Liver (tissue), 9 donors: ENCODE measurements around the gene CD109. TPM values are rescaled to one million over a fixed set of nuclear protein-coding genes. Genes with fewer than 3 reads are reported as not detected.

Experiments used
- DNase-seq: peaks from one replicate; pipeline ENCODE4 v3.0.0-alpha.2; 2017; ENCODE audit warnings: low spot score
- H3K27ac ChIP-seq, 2 donors: one replicate each; pipeline ENCODE4 v1.7.0; 2013; ENCODE audit warnings: inconsistent platforms in 2 of 2, low read length in 2 of 2, control low read depth in 1 of 2, low read depth in 1 of 2, mild to moderate bottlenecking in 1 of 2
- H3K27me3 ChIP-seq, 4 donors: one replicate each; pipeline versions ENCODE4 v1.6.1 to v1.7.0; 2013; ENCODE audit warnings: low read length in 3 of 4, inconsistent platforms in 1 of 4, mild to moderate bottlenecking in 1 of 4, moderate library complexity in 1 of 4; ENCODE audit not compliant: control insufficient read depth in 4 of 4, insufficient read depth in 4 of 4
- H3K36me3 ChIP-seq, 4 donors: one replicate each; pipeline versions ENCODE4 v1.6.1 to v1.7.0; 2013; ENCODE audit warnings: low read length in 3 of 4, mild to moderate bottlenecking in 3 of 4, low read depth in 1 of 4, moderate library complexity in 1 of 4; ENCODE audit not compliant: control insufficient read depth in 4 of 4, insufficient read depth in 3 of 4
- H3K4me1 ChIP-seq, 4 donors: one replicate each; pipeline versions ENCODE4 v1.6.1 to v1.7.0; 2013; ENCODE audit warnings: low read length in 3 of 4, mild to moderate bottlenecking in 3 of 4, moderate library complexity in 1 of 4; ENCODE audit not compliant: control insufficient read depth in 4 of 4, insufficient read depth in 4 of 4
- H3K4me3 ChIP-seq, 3 donors: one replicate each; pipeline versions ENCODE4 v1.6.1 to v1.7.0; 2013; ENCODE audit warnings: low read length in 3 of 3, control low read depth in 1 of 3, low read depth in 1 of 3, mild to moderate bottlenecking in 1 of 3
- H3K9ac ChIP-seq, 2 donors: one replicate each; pipeline ENCODE4 v1.7.0; 2013; ENCODE audit warnings: low read length in 2 of 2, mild to moderate bottlenecking in 2 of 2, moderate library complexity in 2 of 2, control low read depth in 1 of 2, low read depth in 1 of 2
- H3K9me3 ChIP-seq, 4 donors: one replicate each; pipeline versions ENCODE4 v1.6.1 to v1.7.0; 2013; ENCODE audit warnings: low read length in 3 of 4; ENCODE audit not compliant: control insufficient read depth in 4 of 4
- ATF3 ChIP-seq: IDR thresholded peaks from 2 replicates; pipeline ENCODE4 v1.6.1; 2016; ENCODE audit warnings: antibody characterized with exemption
- CTCF ChIP-seq: fragments of 150-350 bp; IDR thresholded peaks from 2 replicates; pipeline ENCODE4 v1.5.1; 2017; ENCODE audit warnings: improper control_type of control experiment, low read depth, low read length; ENCODE audit not compliant: missing input control
- EGR1 ChIP-seq, 2 donors: IDR thresholded peaks; 2 replicates each; pipeline ENCODE4 v1.6.1; 2016 to 2018; ENCODE audit warnings: antibody characterized with exemption in 2 of 2, low read depth in 2 of 2
- FOXA2 ChIP-seq: IDR thresholded peaks from 2 replicates; pipeline ENCODE4 v1.6.1; 2016; ENCODE audit warnings: antibody characterized with exemption
- GABPA ChIP-seq, 2 donors: IDR thresholded peaks in 1 of 2; conservative IDR thresholded peaks in 1 of 2; 2 replicates each; pipeline ENCODE4 v1.6.1; 2016; ENCODE audit warnings: antibody characterized with exemption in 2 of 2, mild to moderate bottlenecking in 1 of 2, moderate library complexity in 1 of 2
- HNF4G ChIP-seq: IDR thresholded peaks from 2 replicates; pipeline ENCODE4 v1.6.1; 2016; ENCODE audit warnings: antibody characterized with exemption
- JUND ChIP-seq, 2 donors: IDR thresholded peaks; 2 replicates each; pipeline ENCODE4 v1.6.1; 2016; ENCODE audit warnings: antibody characterized with exemption in 2 of 2
- MAX ChIP-seq: IDR thresholded peaks from 2 replicates; pipeline ENCODE4 v1.6.1; 2016; ENCODE audit warnings: antibody characterized with exemption
- NR2F2 ChIP-seq: IDR thresholded peaks from 2 replicates; pipeline ENCODE4 v1.6.1; 2016; ENCODE audit warnings: antibody characterized with exemption
- REST ChIP-seq: IDR thresholded peaks from 2 replicates; pipeline ENCODE4 v1.6.1; 2016; ENCODE audit warnings: antibody characterized with exemption, mild to moderate bottlenecking
- SP1 ChIP-seq: IDR thresholded peaks from 2 replicates; pipeline ENCODE4 v1.6.1; 2018; ENCODE audit warnings: antibody characterized with exemption, mild to moderate bottlenecking
- TAF1 ChIP-seq: conservative IDR thresholded peaks from 2 replicates; pipeline ENCODE4 v1.6.1; 2016; ENCODE audit warnings: antibody characterized with exemption, mild to moderate bottlenecking
- YY1 ChIP-seq: IDR thresholded peaks from 2 replicates; pipeline ENCODE4 v1.6.1; 2016; ENCODE audit warnings: antibody characterized with exemption, mild to moderate bottlenecking
- ZBTB33 ChIP-seq: IDR thresholded peaks from 2 replicates; pipeline ENCODE4 v1.6.1; 2016; ENCODE audit warnings: antibody characterized with exemption
- WGBS: extraction: QIAGEN DNeasy Blood & Tissue Kit; methylation state at CpG from one replicate; pipeline ENCODE4 v1.1.7; 2013; 5-methylcytosine and 5-hydroxymethylcytosine counted together
- polyA plus RNA-seq, 2 donors: library from polyadenylated mRNA; stranded (reverse) in 1 of 2; unstranded in 1 of 2; fragments of 200-250 nt in 1 of 2; fragments of >200 nt in 1 of 2; fragmentation: Nextera tagmentation in 1 of 2; extraction: Ambion mirVana in 1 of 2; gene quantifications; one replicate each; pipeline versions ENCODE4 v1.2.1 to v1.2.3, GENCODE V29; 2013 to 2015
- total RNA-seq, 2 donors: library from RNA; depleted of rRNA; stranded (reverse); fragments of >200 nt; gene quantifications; one replicate each; pipeline ENCODE4 v1.2.3, GENCODE V29; 2014
- donor health status: healthy.
- donor health status: healthy.
- donor health status: healthy.
- donor health status: healthy.
- donor health status: healthy.

Gene CD109
- total and polyA plus RNA-seq, 4 donors, result 0.18 to 2.0 (median 0.32) TPM

GRCh38 chr6:73811706-73812105, 115.7 kb downstream of the CD109 start:
- H3K36me3 ChIP-seq, result no peaks in the 10 kb centered on the region

GRCh38 chr6:73817253-73817652, 121.2 kb downstream of the CD109 start:
- H3K27ac ChIP-seq, result no peak overlapping the region
- H3K4me1 ChIP-seq, result no peaks in the 10 kb centered on the region
- no peaks in the 10 kb centered on the region for H3K27me3 ChIP-seq
- H3K9ac ChIP-seq, result no peak overlapping the region
- H3K4me3 ChIP-seq, result no peak overlapping the region
- H3K9me3 ChIP-seq, result no peaks in the 10 kb centered on the region
- TF ChIP-seq ZBTB33, result no peak
- TF ChIP-seq ATF3, result no peak
- TF ChIP-seq YY1, result no peak
- TF ChIP-seq FOXA2, result no peak
- no peak for TF ChIP-seq JUND (IDR thresholded peaks at IDR 0.05)
- TF ChIP-seq EGR1 (IDR thresholded peaks at IDR 0.05; ENCODE audit: low read depth in 2 of 2), result no peak
- TF ChIP-seq GABPA (IDR thresholded peaks at IDR 0.05 in 1 of 2, conservative IDR thresholded peaks at IDR 0.05 in 1 of 2), result no peak
- no peak for TF ChIP-seq HNF4G
- TF ChIP-seq SP1, result no peak
- no peak for TF ChIP-seq MAX
- TF ChIP-seq CTCF, result no peak
- TF ChIP-seq NR2F2, result no peak
- no peak for DNase-seq
- H3K36me3 ChIP-seq, result no peaks in the 10 kb centered on the region
- WGBS, result 82% methylated on average over 1 of the region's 1 CpG

More at GRCh38 chr6:73811706-73812105, 115.7 kb downstream of the CD109 start:
- Histone ChIP-seq H3K4me1 (no peaks in the 10 kb centered on the region), H3K27ac (no peak overlapping the region), H3K9ac (no peak overlapping the region), H3K9me3 (no peaks in the 10 kb centered on the region), H3K4me3 (no peak overlapping the region), H3K27me3 (no peaks in the 10 kb centered on the region)
- no peak for DNase-seq
- TF ChIP-seq REST, result no peak
- no peak for TF ChIP-seq TAF1
- no peak for TF ChIP-seq EGR1 (IDR thresholded peaks at IDR 0.05; ENCODE audit: low read depth in 2 of 2)
- TF ChIP-seq HNF4G, result no peak
- no peak for TF ChIP-seq MAX
